ENCODE measurements around the gene SCN1B. TPM values are rescaled to one million over a fixed set of nuclear protein-coding genes. Genes with fewer than 3 reads are reported as not detected.

The SCN1B gene
- total and polyA plus RNA-seq, 4 donors = 1.5 to 12.6 (median 9.0) TPM

GRCh38 chr19:35061583-35062373, 31.5 kb downstream of the SCN1B start:
- Histone ChIP-seq H3K4me3 (no peak overlapping the region), H3K9ac (ENCODE audit: insufficient read depth in 1 of 2, low read length in 2 of 2) (no peak overlapping the region), H3K9me3 (ENCODE audit: control insufficient read depth in 4 of 4, insufficient read depth in 3 of 4, low read length in 3 of 4) (no peaks in the 10 kb centered on the region), H3K27ac (ENCODE audit: low read depth in 1 of 2, low read length in 1 of 2) (no peak overlapping the region), H3K27me3 (ENCODE audit: control insufficient read depth in 3 of 3, insufficient read depth in 3 of 3, low read length in 2 of 3) (no peaks in the 10 kb centered on the region), H3K36me3 (ENCODE audit: control insufficient read depth in 4 of 4, insufficient read depth in 4 of 4, low read length in 4 of 4) (no peaks in the 10 kb centered on the region), H3K4me1 (ENCODE audit: control insufficient read depth in 5 of 5, insufficient read depth in 5 of 5, low read length in 5 of 5) (no peaks in the 10 kb centered on the region)
- ATAC-seq (ENCODE audit: insufficient read depth, low FRiP score) (no peak), DNase-seq (no peak)
- WGBS, 2 donors = 78 to 86% methylated on average over 7 of the region's 7 CpGs
- no peak for TF ChIP-seq CTCF (IDR thresholded peaks at IDR 0.05; ENCODE audit: control extremely low read depth, extremely low read depth)

GRCh38 chr19:35062942-35063341, 32.7 kb downstream of the SCN1B start:
- Histone ChIP-seq H3K9ac (ENCODE audit: insufficient read depth in 1 of 2, low read length in 2 of 2) (no peak overlapping the region), H3K27ac (ENCODE audit: low read depth in 1 of 2, low read length in 1 of 2) (no peak overlapping the region), H3K9me3 (ENCODE audit: control insufficient read depth in 4 of 4, insufficient read depth in 3 of 4, low read length in 3 of 4) (no peaks in the 10 kb centered on the region), H3K36me3 (ENCODE audit: control insufficient read depth in 4 of 4, insufficient read depth in 4 of 4, low read length in 4 of 4) (no peaks in the 10 kb centered on the region), H3K27me3 (ENCODE audit: control insufficient read depth in 3 of 3, insufficient read depth in 3 of 3, low read length in 2 of 3) (no peaks in the 10 kb centered on the region), H3K4me3 (no peak overlapping the region), H3K4me1 (ENCODE audit: control insufficient read depth in 5 of 5, insufficient read depth in 5 of 5, low read length in 5 of 5) (no peaks in the 10 kb centered on the region)
- no peak for DNase-seq
- ATAC-seq (ENCODE audit: insufficient read depth, low FRiP score) = no peak
- no peak for TF ChIP-seq CTCF (IDR thresholded peaks at IDR 0.05; ENCODE audit: control extremely low read depth, extremely low read depth)
- 87 to 92% methylated on average over 7 of the region's 7 CpGs for WGBS, 2 donors

GRCh38 chr19:35063940-35064818, 33.9 kb downstream of the SCN1B start:
- ATAC-seq (ENCODE audit: insufficient read depth, low FRiP score) (no peak), DNase-seq (no peak)
- Histone ChIP-seq H3K36me3 (ENCODE audit: control insufficient read depth in 4 of 4, insufficient read depth in 4 of 4, low read length in 4 of 4) (no peaks in the 10 kb centered on the region), H3K4me1 (ENCODE audit: control insufficient read depth in 5 of 5, insufficient read depth in 5 of 5, low read length in 5 of 5) (peaks cover 0 to 5% (median 0%) of the 10 kb centered on the region in 5 donors), H3K4me3 (no peak overlapping the region), H3K27me3 (ENCODE audit: control insufficient read depth in 3 of 3, insufficient read depth in 3 of 3, low read length in 2 of 3) (no peaks in the 10 kb centered on the region), H3K9ac (ENCODE audit: insufficient read depth in 1 of 2, low read length in 2 of 2) (no peak overlapping the region), H3K9me3 (ENCODE audit: control insufficient read depth in 4 of 4, insufficient read depth in 3 of 4, low read length in 3 of 4) (no peaks in the 10 kb centered on the region), H3K27ac (ENCODE audit: low read depth in 1 of 2, low read length in 1 of 2) (no peak overlapping the region)
- no peak for TF ChIP-seq CTCF (IDR thresholded peaks at IDR 0.05; ENCODE audit: control extremely low read depth, extremely low read depth)
- 77 to 84% methylated on average over 10 of the region's 10 CpGs for WGBS, 2 donors
